Airway epithelial cell (primary cell): ENCODE measurements around the gene IFNG. TPM values are rescaled to one million over a fixed set of nuclear protein-coding genes. Genes with fewer than 3 reads are reported as not detected.

Experiments used
- total RNA-seq: library from RNA; depleted of rRNA; stranded (reverse); fragments of >200 nt; gene quantifications from 2 replicates; pipeline ENCODE4 v1.2.3, GENCODE V29; 2015

Gene IFNG
- not detected in 2 replicates for total RNA-seq

DNA sequence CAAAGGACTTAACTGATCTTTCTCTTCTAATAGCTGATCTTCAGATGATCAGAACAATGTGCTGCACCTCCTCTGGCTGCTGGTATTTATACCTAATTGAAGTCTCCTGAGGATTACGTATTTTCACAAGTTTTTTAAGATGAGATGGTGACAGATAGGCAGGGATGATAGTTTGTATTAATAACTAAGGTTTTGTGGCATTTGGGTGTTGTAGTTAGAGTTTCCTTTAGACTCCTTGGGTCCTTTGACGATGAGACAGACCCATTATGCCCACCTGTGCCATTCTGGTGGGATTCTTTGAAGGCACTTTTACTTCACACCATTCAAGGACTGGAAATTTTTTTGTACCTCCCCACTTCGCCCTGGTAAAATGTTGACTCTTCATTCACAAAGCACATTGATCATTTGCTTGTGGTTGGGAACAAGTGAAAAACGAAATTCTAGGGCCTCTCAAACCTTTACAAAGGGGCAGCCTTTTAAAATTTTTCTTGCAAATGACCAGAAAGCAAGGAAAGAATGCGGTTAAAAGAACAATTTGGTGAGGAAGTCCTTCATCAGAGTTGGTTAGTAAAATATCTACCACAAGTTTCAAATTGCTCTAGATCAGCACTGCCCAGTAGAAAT, at the start of gene IFNG:
Gene IFNG (minus strand): TSS at position 60 of the 624 bp plus-strand sequence. CDS start 125 bp downstream, outside the sequence.

Other genes starting within 250 kb of the IFNG start
- not detected in 2 replicates for gene IFNG-AS1, start 170.3 kb downstream of the IFNG start, total RNA-seq
- not detected in 2 replicates for gene IL26, start 66.1 kb upstream of the IFNG start, total RNA-seq
- not detected in 2 replicates for gene IL22, start 93.9 kb upstream of the IFNG start, total RNA-seq
- 2.6 and 4.2 TPM in 2 replicates for gene MDM1, start 172.6 kb upstream of the IFNG start, total RNA-seq